OCI-LY3 (cell line): ENCODE results near the gene YAP1.

Experiments
- CTCF ChIP-seq: fragments of 200-600, 300-600 bp; sonication (generic); IDR thresholded peaks from 2 replicates; pipeline ENCODE4 v1.5.1; 2014; ENCODE audit warnings: antibody characterized with exemption, low read length, low read depth
- EZH2phosphoT487 ChIP-seq: fragments of 200-600 bp; shearing (Covaris generic); IDR thresholded peaks from 2 replicates; pipeline ENCODE4 v1.6.1; 2018; ENCODE audit warnings: antibody characterized with exemption, mixed run types, low read depth

- TF ChIP-seq CTCF (no peak), EZH2phosphoT487 (no peak)
These were observed 84.7 kb downstream of the YAP1 start for GRCh38 chr11:102194990-102195389.
